Heart left ventricle (tissue), 16 donors: ENCODE results near the gene SMYD4. TPM values are rescaled to one million over a fixed set of nuclear protein-coding genes. Genes with fewer than 3 reads are reported as not detected.

Experiments
- ATAC-seq, 4 donors: fragments of 200-7000 bp; cut with Tn5 transposase; one replicate each; pipeline ENCODE4 v1.9.1; 2020 to 2022; ENCODE audit warnings: moderate library complexity in 4 of 4, mild to moderate bottlenecking in 3 of 4, moderate number of reproducible peaks in 1 of 4
- DNase-seq, 5 donors: peaks; one replicate each; pipeline ENCODE4 v3.0.0-alpha.2; 2020
- H3K27ac ChIP-seq, 12 donors: fragments of 200-600 bp; sonication (generic) in 4 of 12; one replicate each; pipeline versions ENCODE4 v1.5.0 to v1.8.0; 2016 to 2022; ENCODE audit warnings: mild to moderate bottlenecking in 2 of 12
- H3K27me3 ChIP-seq, 9 donors: fragments of 200-600 bp; sonication (generic) in 2 of 9; one replicate each; pipeline versions ENCODE4 v1.5.1 to v1.8.0; 2016 to 2022; ENCODE audit warnings: mild to moderate bottlenecking in 3 of 9
- H3K36me3 ChIP-seq, 9 donors: fragments of 200-600 bp; sonication (generic) in 2 of 9; one replicate each; pipeline versions ENCODE4 v1.5.0 to v1.8.0; 2018 to 2022; ENCODE audit warnings: mild to moderate bottlenecking in 2 of 9
- H3K4me1 ChIP-seq, 12 donors: fragments of 200-600 bp; sonication (generic) in 4 of 12; one replicate each; pipeline versions ENCODE4 v1.5.0 to v1.8.0; 2016 to 2022; ENCODE audit warnings: mild to moderate bottlenecking in 3 of 12
- H3K4me3 ChIP-seq, 12 donors: fragments of 200-600 bp; sonication (generic) in 4 of 12; one replicate each; pipeline versions ENCODE4 v1.5.0 to v1.8.0; 2017 to 2022; ENCODE audit warnings: mild to moderate bottlenecking in 9 of 12, moderate library complexity in 4 of 12
- H3K9me3 ChIP-seq, 12 donors: fragments of 200-600 bp; sonication (generic) in 4 of 12; one replicate each; pipeline versions ENCODE4 v1.5.0 to v1.8.0; 2016 to 2022; ENCODE audit warnings: mild to moderate bottlenecking in 1 of 12
- POLR2A ChIP-seq, 2 donors: fragments of 450-650 bp; IDR thresholded peaks; one replicate each; pipeline ENCODE4 v1.6.1; 2017; ENCODE audit warnings: antibody characterized with exemption in 2 of 2, mild to moderate bottlenecking in 2 of 2, moderate library complexity in 2 of 2
- WGBS, 4 donors: extraction: QIAGEN DNeasy Blood & Tissue Kit in 2 of 4; methylation state at CpG; one replicate each; pipeline versions ENCODE4 v1.1.5 to v1.1.7; 2013 to 2018; 5-methylcytosine and 5-hydroxymethylcytosine counted together
- intact Hi-C, 10 donors: fragments of 100-400 bp; cut with DNase I; formaldehyde crosslinking; loops; one replicate each; pipeline versions ENCODE4 v1.11.1 to v1.14.2; 2022
- polyA plus RNA-seq, 2 donors: library from polyadenylated mRNA; stranded (reverse); fragments of 200-250 nt; gene quantifications; one replicate each; pipeline ENCODE4 v1.2.3, GENCODE V29; 2013
- total RNA-seq, 9 donors: library from RNA; depleted of rRNA in 2 of 9; stranded (reverse); fragments of >200 nt in 2 of 9; fragmentation: NEBNext Ultra II Directional in 3 of 9; extraction: Animal tissue kit (Norgen Biotek cat#: 25700) in 3 of 9; gene quantifications; one replicate each; pipeline versions ENCODE4 v1.1.0 to v1.2.4, GENCODE V29; 2016 to 2023
- TF ChIP-seq, protein P1 (sequence below), 12 donors: fragments of 200-600 bp; sonication (generic) in 4 of 12; IDR thresholded peaks; one replicate each; pipeline versions ENCODE4 v1.5.0 to v1.8.0; 2018 to 2022; ENCODE audit warnings: antibody characterized with exemption in 12 of 12, mild to moderate bottlenecking in 5 of 12
- donor health status: ischemic (EF 13 %, LVEDD 7.1; RV severe dilation, severe dysfunction).
- donor health status: healthy with polysubstance abuse.
- donor health status: DM: no; HTN: yes; CAD: no.
- donor health status: DM: no; HTN: no; CAD: no.
- donor health status: ischemic (EF 25% LVEDD 6.9; RV normal size, moderate dysfunction).
- donor health status: ischemic (EF 25% LVEDD 5.7; RV mildly dilated, moderate dysfunction).
- donor health status: healthy.
- donor health status: DM: yes; HTN: yes; CAD: no.
- donor health status: ischemic (EF 35%, LVEDD 5.7; RV mildly dilated, moderate dysfunction).
- donor health status: nonischemic (EF 11% LVEDD 7.7; RV severe dilation, severe dysfunction).
- donor health status: DM: yes; HTN: yes; CAD: no.
- donor health status: PGD.
- donor health status: ischemic (EF 29% LVEDD 5.4; RV normal size, mild dysfunction).
- donor health status: nonischemic (EF 23%, LVEDD 6.1; RV moderate dilation, normal function).

SMYD4 gene
- total and polyA plus RNA-seq, 11 donors = 5.2 to 15.9 (median 7.9) TPM

DNA sequence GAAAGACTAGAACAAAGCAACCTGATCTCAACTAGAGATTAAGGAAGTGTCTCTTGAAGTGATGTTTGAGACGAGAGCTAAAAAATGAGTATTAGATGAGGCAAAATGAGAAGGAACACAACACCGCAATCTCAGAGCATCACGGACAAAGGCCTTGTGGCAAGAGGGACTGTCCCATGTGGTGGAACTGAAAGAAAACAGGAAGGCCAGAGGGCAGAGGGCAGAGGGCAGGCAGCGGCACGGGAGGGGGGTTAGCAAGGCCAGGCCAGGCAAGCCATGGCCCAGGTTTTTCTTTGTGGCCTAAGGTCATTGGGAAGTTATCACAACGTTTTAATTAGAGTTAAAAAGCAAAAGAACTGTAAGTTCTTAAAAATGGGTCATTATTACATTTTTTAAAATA is 22.6 kb upstream of the SMYD4 start:
- ATAC-seq (no peak), DNase-seq (no peak)
- intact Hi-C loops = no loop called here
- Histone ChIP-seq H3K27ac (no peak overlapping the region), H3K36me3 (peaks cover 0 to 92% (median 75%) of the 10 kb centered on the region in 9 donors), H3K27me3 (no peaks in the 10 kb centered on the region), H3K4me3 (no peak overlapping the region), H3K9me3 (no peaks in the 10 kb centered on the region), H3K4me1 (peaks cover 0 to 13% (median 7%) of the 10 kb centered on the region in 12 donors)
- no peak for TF ChIP-seq POLR2A (IDR thresholded peaks at IDR 0.05)
- WGBS, 4 donors = 78 to 88% (median 83%) methylated on average over 6 of the region's 6 CpGs

DNA sequence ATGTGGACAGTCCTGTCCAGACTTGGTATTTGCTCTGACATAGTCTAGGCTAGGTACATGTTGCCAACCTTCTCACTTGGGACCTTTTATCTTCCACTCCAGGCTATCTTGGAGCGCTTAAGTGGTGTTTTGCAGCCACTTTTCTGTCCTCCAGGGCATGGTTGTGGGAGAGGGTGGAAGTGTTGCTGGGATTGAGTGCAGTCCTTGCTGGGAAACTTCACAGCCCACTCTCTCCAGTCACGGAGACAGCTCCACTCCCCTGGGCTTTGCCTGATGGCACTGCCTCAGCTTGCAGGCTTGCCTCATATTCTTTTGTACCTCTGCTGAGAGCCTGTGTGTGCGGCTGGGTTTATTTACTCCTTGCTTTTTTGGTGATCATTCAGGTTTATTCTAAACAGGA is 17.5 kb upstream of the SMYD4 start:
- H3K27me3 ChIP-seq = no peaks in the 10 kb centered on the region
- peak overlapping the region in 10 of 12 donors; percentile 8 to 76 (median 51) for H3K27ac ChIP-seq
- H3K36me3 ChIP-seq = peaks cover 0 to 97% (median 77%) of the 10 kb centered on the region in 9 donors
- DNase-seq = peak in 4 of 5 donors; percentile 27 to 81 (median 63)
- peaks cover 0 to 27% (median 10%) of the 10 kb centered on the region in 12 donors for H3K4me1 ChIP-seq
- H3K4me3 ChIP-seq = no peak overlapping the region
- H3K9me3 ChIP-seq = no peaks in the 10 kb centered on the region
- intact Hi-C loops = loop anchor here in 3 of 10 donors (5.0 to 10.0 kb wide), 3 partner anchors 52 to 125 kb away; partner anchors contain the start of gene WDR81 (in 1 of the 3)
- TF ChIP-seq, protein P1, sequence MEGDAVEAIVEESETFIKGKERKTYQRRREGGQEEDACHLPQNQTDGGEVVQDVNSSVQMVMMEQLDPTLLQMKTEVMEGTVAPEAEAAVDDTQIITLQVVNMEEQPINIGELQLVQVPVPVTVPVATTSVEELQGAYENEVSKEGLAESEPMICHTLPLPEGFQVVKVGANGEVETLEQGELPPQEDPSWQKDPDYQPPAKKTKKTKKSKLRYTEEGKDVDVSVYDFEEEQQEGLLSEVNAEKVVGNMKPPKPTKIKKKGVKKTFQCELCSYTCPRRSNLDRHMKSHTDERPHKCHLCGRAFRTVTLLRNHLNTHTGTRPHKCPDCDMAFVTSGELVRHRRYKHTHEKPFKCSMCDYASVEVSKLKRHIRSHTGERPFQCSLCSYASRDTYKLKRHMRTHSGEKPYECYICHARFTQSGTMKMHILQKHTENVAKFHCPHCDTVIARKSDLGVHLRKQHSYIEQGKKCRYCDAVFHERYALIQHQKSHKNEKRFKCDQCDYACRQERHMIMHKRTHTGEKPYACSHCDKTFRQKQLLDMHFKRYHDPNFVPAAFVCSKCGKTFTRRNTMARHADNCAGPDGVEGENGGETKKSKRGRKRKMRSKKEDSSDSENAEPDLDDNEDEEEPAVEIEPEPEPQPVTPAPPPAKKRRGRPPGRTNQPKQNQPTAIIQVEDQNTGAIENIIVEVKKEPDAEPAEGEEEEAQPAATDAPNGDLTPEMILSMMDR (IDR thresholded peaks at IDR 0.05) = no peak
- TF ChIP-seq POLR2A (IDR thresholded peaks at IDR 0.05) = no peak
- peak; percentile 92 to 98 (median 96) for ATAC-seq
- 36 to 56% (median 44%) methylated on average over 3 of the region's 3 CpGs for WGBS, 4 donors

DNA sequence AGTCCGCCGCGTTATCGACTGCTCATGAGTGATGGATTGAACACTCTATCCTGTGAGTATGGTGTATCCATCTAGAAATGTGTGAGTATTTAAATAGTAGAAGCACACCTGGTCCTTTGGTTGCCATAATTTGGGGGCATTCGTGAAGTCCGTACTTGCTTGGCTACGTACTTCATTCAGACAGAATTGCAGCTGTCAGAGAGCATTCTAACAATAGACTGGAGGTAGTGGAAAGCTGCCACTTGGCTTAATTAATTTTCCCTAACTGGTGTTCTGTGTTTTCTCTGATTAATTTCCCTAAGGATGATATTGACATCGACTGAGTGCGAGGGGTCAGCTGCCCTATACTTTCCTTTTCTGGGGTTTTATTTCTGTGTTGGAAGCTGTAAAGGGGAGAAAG is 14.2 kb upstream of the SMYD4 start:
- H3K27ac ChIP-seq = peak overlapping the region in 4 of 12 donors; percentile 12 to 51 (median 33)
- intact Hi-C loops = loop anchor here in 1 of 10 donors (10.0 kb wide), 1 partner anchor 49 kb away; no protein-coding TSS in a partner anchor
- no peaks in the 10 kb centered on the region for H3K27me3 ChIP-seq
- H3K4me3 ChIP-seq = no peak overlapping the region
- peaks cover 0 to 27% (median 10%) of the 10 kb centered on the region in 12 donors for H3K4me1 ChIP-seq
- no peaks in the 10 kb centered on the region for H3K9me3 ChIP-seq
- peak in 3 of 4 donors; percentile 9 to 22 (median 15) for ATAC-seq
- no peak for DNase-seq
- TF ChIP-seq, protein P1 (IDR thresholded peaks at IDR 0.05) = no peak
- TF ChIP-seq POLR2A (IDR thresholded peaks at IDR 0.05) = no peak
- peaks cover 0 to 72% (median 55%) of the 10 kb centered on the region in 9 donors for H3K36me3 ChIP-seq
- WGBS, 4 donors = 75 to 80% (median 76%) methylated on average over 9 of the region's 9 CpGs

DNA sequence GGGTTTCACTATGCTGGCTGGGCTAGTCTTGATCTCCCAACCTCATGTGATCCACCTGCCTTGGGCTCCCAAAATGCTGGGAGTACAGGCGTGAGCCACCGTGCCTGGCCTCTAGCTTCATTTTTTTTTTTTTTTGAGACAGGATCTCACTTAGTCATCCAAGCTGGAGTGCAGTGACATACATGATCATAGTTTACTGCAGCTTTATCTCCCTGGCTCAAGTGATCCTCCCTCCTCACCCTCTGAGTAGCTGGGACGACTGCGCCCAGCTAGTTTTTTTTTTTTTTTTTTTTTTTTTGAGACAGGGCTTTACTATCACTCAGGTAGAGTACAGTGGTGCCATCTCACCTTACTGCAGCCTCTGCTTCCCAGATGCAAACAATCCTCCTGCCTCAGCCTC is 9.8 kb upstream of the SMYD4 start:
- peaks cover 0 to 62% (median 25%) of the 10 kb centered on the region in 9 donors for H3K36me3 ChIP-seq
- no peak overlapping the region for H3K4me3 ChIP-seq
- whole genome bisulfite sequencing, 4 donors = 71 to 82% (median 76%) methylated on average over 4 of the region's 4 CpGs
- no peak overlapping the region for H3K27ac ChIP-seq
- DNase-seq (no peak), ATAC-seq (peak in 3 of 4 donors; percentile 25 to 68 (median 28))
- H3K4me1 ChIP-seq = peaks cover 0 to 10% (median 1%) of the 10 kb centered on the region in 12 donors
- no peaks in the 10 kb centered on the region for H3K9me3 ChIP-seq
- H3K27me3 ChIP-seq = no peaks in the 10 kb centered on the region
- intact Hi-C loops = no loop called here
- no peak for TF ChIP-seq POLR2A (IDR thresholded peaks at IDR 0.05)
- TF ChIP-seq, protein P1 (IDR thresholded peaks at IDR 0.05) = no peak
